PFSK-1 (cell line): ENCODE results near the gene ABHD3.
A peak's percentile ranks its signal among the peaks of the same experiment; 100 is the strongest.

ENCODE experiments used
- FOXP2 ChIP-seq: optimal IDR thresholded peaks from 2 replicates; pipeline ENCODE3; 2011; ENCODE audit warnings: borderline replicate concordance, control low read depth, inconsistent platforms; ENCODE audit not compliant: insufficient read depth; ENCODE audit errors: extremely low read length, extremely low read depth
- POLR2AphosphoS5 ChIP-seq: IDR thresholded peaks from 2 replicates; pipeline ENCODE4 v1.6.1; 2012; ENCODE audit warnings: low read depth, mild to moderate bottlenecking, control low read depth, low read length, moderate library complexity
- SIN3A ChIP-seq: IDR thresholded peaks from 2 replicates; pipeline ENCODE4 v1.6.1; 2012; ENCODE audit warnings: mild to moderate bottlenecking, low read length, moderate library complexity, borderline replicate concordance; ENCODE audit not compliant: insufficient read depth
- TAF1 ChIP-seq: IDR thresholded peaks from 2 replicates; pipeline ENCODE4 v1.6.1; 2012; ENCODE audit warnings: low read length, control low read depth, borderline replicate concordance; ENCODE audit not compliant: insufficient read depth
- TF ChIP-seq, protein P1 (sequence below), 2 experiments: IDR thresholded peaks; 2 replicates each; pipeline versions ENCODE4 v1.6.1 to v1.8.0; 2011 to 2012; ENCODE audit warnings: low read depth in 2 of 2, low read length in 2 of 2, control low read depth in 1 of 2, inconsistent platforms in 1 of 2, mild to moderate bottlenecking in 1 of 2, moderate library complexity in 1 of 2; ENCODE audit not compliant: insufficient read depth in 1 of 2

ABHD3 gene

GRCh38 chr18:21634588-21635199 is 69.9 kb downstream of the ABHD3 start:
- TF ChIP-seq POLR2AphosphoS5, result 0 out of 2 replicates have a peak, but pooled peaks have one; percentile 40
- no peak for TF ChIP-seq FOXP2

GRCh38 chr18:21632393-21632792 is 72.2 kb downstream of the ABHD3 start:
- TF ChIP-seq SIN3A (no peak), TAF1 (no peak), POLR2AphosphoS5 (no peak), FOXP2 (no peak)
- TF ChIP-seq, protein P1, sequence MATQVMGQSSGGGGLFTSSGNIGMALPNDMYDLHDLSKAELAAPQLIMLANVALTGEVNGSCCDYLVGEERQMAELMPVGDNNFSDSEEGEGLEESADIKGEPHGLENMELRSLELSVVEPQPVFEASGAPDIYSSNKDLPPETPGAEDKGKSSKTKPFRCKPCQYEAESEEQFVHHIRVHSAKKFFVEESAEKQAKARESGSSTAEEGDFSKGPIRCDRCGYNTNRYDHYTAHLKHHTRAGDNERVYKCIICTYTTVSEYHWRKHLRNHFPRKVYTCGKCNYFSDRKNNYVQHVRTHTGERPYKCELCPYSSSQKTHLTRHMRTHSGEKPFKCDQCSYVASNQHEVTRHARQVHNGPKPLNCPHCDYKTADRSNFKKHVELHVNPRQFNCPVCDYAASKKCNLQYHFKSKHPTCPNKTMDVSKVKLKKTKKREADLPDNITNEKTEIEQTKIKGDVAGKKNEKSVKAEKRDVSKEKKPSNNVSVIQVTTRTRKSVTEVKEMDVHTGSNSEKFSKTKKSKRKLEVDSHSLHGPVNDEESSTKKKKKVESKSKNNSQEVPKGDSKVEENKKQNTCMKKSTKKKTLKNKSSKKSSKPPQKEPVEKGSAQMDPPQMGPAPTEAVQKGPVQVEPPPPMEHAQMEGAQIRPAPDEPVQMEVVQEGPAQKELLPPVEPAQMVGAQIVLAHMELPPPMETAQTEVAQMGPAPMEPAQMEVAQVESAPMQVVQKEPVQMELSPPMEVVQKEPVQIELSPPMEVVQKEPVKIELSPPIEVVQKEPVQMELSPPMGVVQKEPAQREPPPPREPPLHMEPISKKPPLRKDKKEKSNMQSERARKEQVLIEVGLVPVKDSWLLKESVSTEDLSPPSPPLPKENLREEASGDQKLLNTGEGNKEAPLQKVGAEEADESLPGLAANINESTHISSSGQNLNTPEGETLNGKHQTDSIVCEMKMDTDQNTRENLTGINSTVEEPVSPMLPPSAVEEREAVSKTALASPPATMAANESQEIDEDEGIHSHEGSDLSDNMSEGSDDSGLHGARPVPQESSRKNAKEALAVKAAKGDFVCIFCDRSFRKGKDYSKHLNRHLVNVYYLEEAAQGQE (IDR thresholded peaks at IDR 0.05; ENCODE audit: insufficient read depth in 1 of 2, low read depth in 2 of 2, low read length in 2 of 2), result no peak

GRCh38 chr18:21629089-21629832 is 75.3 kb downstream of the ABHD3 start:
- TF ChIP-seq TAF1 (no peak), SIN3A (no peak), FOXP2 (no peak), POLR2AphosphoS5 (no peak)
- TF ChIP-seq, protein P1 (IDR thresholded peaks at IDR 0.05; ENCODE audit: insufficient read depth in 1 of 2, low read depth in 2 of 2, low read length in 2 of 2), result no peak

DNA sequence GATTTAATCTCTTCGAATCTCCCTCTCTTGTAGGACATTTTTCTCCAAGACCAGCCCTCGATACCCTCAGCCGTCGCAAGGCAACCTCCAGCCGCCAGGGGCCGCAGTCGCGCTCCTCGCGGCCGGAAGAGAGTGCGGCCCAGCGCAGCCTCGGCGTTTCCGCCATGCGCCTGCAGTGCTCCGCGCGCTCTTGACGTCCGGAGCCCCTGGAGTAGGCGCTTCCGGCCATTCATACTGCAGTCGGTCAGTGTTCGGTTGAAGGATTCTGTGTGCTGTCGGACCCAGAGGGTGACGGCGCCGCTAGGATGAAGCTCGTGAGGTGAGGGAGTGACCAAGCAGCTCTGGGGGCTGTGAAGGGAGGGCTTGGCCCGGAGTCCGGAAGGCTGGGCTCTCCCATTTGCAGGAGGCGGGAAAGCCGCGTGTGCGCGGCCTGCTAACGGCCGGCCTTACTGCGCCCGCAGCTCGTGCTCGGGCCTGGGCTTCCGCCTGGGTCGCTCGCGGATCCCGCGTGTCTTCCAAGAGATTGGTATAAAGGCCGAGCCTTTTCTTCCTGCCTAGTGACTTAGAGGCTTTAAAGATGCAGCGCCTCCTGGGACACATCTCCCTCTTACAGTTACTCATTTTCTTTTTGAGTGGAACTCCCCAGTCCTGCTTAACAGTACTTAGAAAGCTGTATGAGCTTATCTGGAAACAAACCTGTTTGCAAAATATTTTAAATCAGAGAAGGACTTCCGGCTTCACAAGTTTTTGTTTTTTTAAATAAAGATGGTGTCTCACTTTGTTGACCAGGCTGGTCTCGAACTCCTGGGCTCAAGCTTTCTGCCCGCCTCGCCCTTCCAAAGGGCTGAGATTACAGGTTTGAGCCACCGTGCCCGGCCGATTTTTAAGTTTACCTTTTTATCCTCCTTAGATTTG is 92.2 kb downstream of the ABHD3 start, which contains the start of gene SNRPD1:
TSS of gene SNRPD1 (plus strand) at position 190 of the 915 bp plus-strand sequence. CDS start at position 306, 116 bp downstream.
- TF ChIP-seq FOXP2 (peak; percentile 58), TAF1 (peak; percentile 99), SIN3A (peak; percentile 14; the same call in 1 of the 2 replicates), POLR2AphosphoS5 (peak; percentile 98)
- TF ChIP-seq, protein P1 (IDR thresholded peaks at IDR 0.05; ENCODE audit: insufficient read depth in 1 of 2, low read depth in 2 of 2, low read length in 2 of 2), result peak in 1 of 2 experiments; percentile 61; a peak in 2 of 4 replicates

DNA sequence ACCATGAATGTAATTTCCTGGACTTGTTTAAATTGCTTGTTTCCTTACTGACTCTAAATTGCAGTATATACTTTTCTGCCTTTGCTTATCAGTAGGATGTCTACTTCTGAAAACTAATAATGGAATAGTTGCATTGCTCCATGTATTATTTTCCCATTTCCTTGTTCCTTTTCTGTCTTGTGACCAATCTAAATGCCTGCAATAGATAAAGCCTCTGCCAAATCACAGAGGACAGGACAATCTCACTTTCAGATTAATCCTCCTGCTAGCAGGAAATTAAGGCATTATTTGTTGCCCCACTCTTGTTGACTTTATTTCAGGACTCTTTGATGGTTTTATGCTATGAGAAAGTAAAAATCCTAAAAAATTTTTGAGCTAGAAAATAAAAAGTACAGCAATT is 99.4 kb downstream of the ABHD3 start:
- TF ChIP-seq, protein P1 (IDR thresholded peaks at IDR 0.05; ENCODE audit: insufficient read depth in 1 of 2, low read depth in 2 of 2, low read length in 2 of 2), result no peak
- TF ChIP-seq SIN3A (no peak), TAF1 (no peak), FOXP2 (no peak), POLR2AphosphoS5 (no peak)
